OCI-LY7 (cell line): ENCODE measurements around the gene KCTD18.

Source experiments
- CTCF ChIP-seq: fragments of 200-600 bp; sonication (generic); conservative IDR thresholded peaks from 2 replicates; pipeline ENCODE4 v1.5.1; 2014; ENCODE audit warnings: mild to moderate bottlenecking, antibody characterized with exemption, low read length, moderate library complexity, mixed read lengths
- EZH2phosphoT487 ChIP-seq: fragments of 200-600 bp; sonication (generic); IDR thresholded peaks from 2 replicates; pipeline ENCODE4 v1.6.1; 2018; ENCODE audit warnings: low read depth, borderline replicate concordance, mild to moderate bottlenecking, mixed run types, antibody characterized with exemption, low read length, moderate library complexity, mixed read lengths

GRCh38 chr2:200484934-200485333 is 24.9 kb downstream of the KCTD18 start:
- TF ChIP-seq CTCF: no peak
- no peak for TF ChIP-seq EZH2phosphoT487
